Endothelial cell of umbilical vein (primary cell): ENCODE measurements around the gene PRCC. TPM values are rescaled to one million over a fixed set of nuclear protein-coding genes. Genes with fewer than 3 reads are reported as not detected.

Experiments
- BruUV-seq: library from RNA; stranded (reverse); fragments of 400-500 nt; replicated peaks from 2 replicates; lab custom pipeline; 2021; lab: Mats Ljungman, UMichigan
- CTCF ChIA-PET: fragments of 300-600, 350-600 bp; sonication (Branson Sonifier 250); formaldehyde crosslinking; loops from one replicate; lab custom pipeline; 2021; ENCODE audit warnings: antibody characterized with exemption, inconsistent platforms; lab: Charles Lee
- POLR2A ChIA-PET: fragments of 300-600, 350-600 bp; sonication (Branson Sonifier 250); formaldehyde crosslinking; loops from one replicate; lab custom pipeline; 2021; ENCODE audit warnings: antibody characterized with exemption, inconsistent platforms; lab: Charles Lee
- DNase-seq: peaks from one replicate; pipeline ENCODE4 v3.0.0-alpha.2; 2011; ENCODE audit warnings: low read depth, low spot score
- FAIRE-seq: peaks from 2 replicates; lab custom pipeline; 2011; peaks lifted over from hg19 to GRCh38; lab: Jason Lieb, UNC
- H2AFZ ChIP-seq: 2 replicates; pipeline ENCODE4 v1.6.0; 2012; ENCODE audit warnings: low read depth, low read length, control low read depth, inconsistent platforms
- H3K27ac ChIP-seq: 2 replicates; pipeline ENCODE4 v1.5.1; 2011; ENCODE audit warnings: low read depth, mild to moderate bottlenecking, control low read depth, low read length, moderate library complexity; ENCODE audit not compliant: insufficient read depth
- H3K27me3 ChIP-seq, 2 experiments: 2 replicates each; pipeline versions ENCODE4 v1.6.0 to v1.6.1; 2011; ENCODE audit warnings: low read length in 2 of 2, mixed read lengths in 1 of 2; ENCODE audit not compliant: control insufficient read depth in 2 of 2, insufficient read depth in 2 of 2
- H3K36me3 ChIP-seq, 2 experiments: 2 replicates in 1 of 2; 3 replicates in 1 of 2; pipeline ENCODE4 v1.5.1; 2011; ENCODE audit warnings: low read length in 2 of 2, mild to moderate bottlenecking in 1 of 2, moderate library complexity in 1 of 2; ENCODE audit not compliant: control insufficient read depth in 2 of 2, insufficient read depth in 2 of 2; ENCODE audit errors: extremely low read depth in 1 of 2
- H3K4me1 ChIP-seq: 3 replicates; pipeline ENCODE4 v1.5.1; 2011; ENCODE audit warnings: mild to moderate bottlenecking, low read length; ENCODE audit not compliant: control insufficient read depth, insufficient read depth; ENCODE audit errors: extremely low read depth
- H3K4me2 ChIP-seq: 2 replicates; pipeline ENCODE4 v1.6.1; 2011; ENCODE audit warnings: low read length, control low read depth, mixed read lengths; ENCODE audit not compliant: insufficient read depth
- H3K4me3 ChIP-seq, 3 experiments: fragments of 200-600 bp in 1 of 3; sonication (generic), shearing (Covaris generic) in 1 of 3; replicated peaks in 1 of 3; 2 replicates each; pipeline ENCODE4 v1.5.1; 2011 to 2016; ENCODE audit warnings: control low read depth in 3 of 3, low read length in 3 of 3, mild to moderate bottlenecking in 2 of 3, inconsistent platforms in 1 of 3, low read depth in 1 of 3, moderate library complexity in 1 of 3; ENCODE audit not compliant: insufficient read depth in 1 of 3
- H3K79me2 ChIP-seq: 2 replicates; pipeline ENCODE4 v1.6.0; 2012; ENCODE audit warnings: low read length, inconsistent platforms; ENCODE audit not compliant: control insufficient read depth, insufficient read depth
- H3K9ac ChIP-seq: replicated peaks from 2 replicates; pipeline ENCODE3; 2011; ENCODE audit warnings: low read length, control low read depth; ENCODE audit not compliant: insufficient read depth; ENCODE audit errors: extremely low read depth
- H3K9me1 ChIP-seq: replicated peaks from 3 replicates; pipeline ENCODE4 v1.6.0; 2011; ENCODE audit warnings: mild to moderate bottlenecking, low read length; ENCODE audit not compliant: control insufficient read depth, insufficient read depth; ENCODE audit errors: extremely low read depth
- H3K9me3 ChIP-seq: replicated peaks from 2 replicates; pipeline ENCODE4 v1.5.1; 2012; ENCODE audit warnings: low read length, inconsistent platforms; ENCODE audit not compliant: control insufficient read depth, insufficient read depth
- H4K20me1 ChIP-seq: replicated peaks from 2 replicates; pipeline ENCODE3; 2011; ENCODE audit warnings: mild to moderate bottlenecking, low read length; ENCODE audit not compliant: control insufficient read depth, insufficient read depth; ENCODE audit errors: extremely low read depth
- EZH2 ChIP-seq: IDR thresholded peaks from 2 replicates; pipeline ENCODE4 v1.6.1; 2012; ENCODE audit warnings: borderline replicate concordance, low read depth, mild to moderate bottlenecking, moderate library complexity, low read length, inconsistent platforms; ENCODE audit not compliant: severe bottlenecking
- FOS ChIP-seq: IDR thresholded peaks from 2 replicates; pipeline ENCODE4 v1.6.1; 2011; ENCODE audit warnings: mild to moderate bottlenecking, low read length, moderate library complexity, borderline replicate concordance; ENCODE audit not compliant: insufficient read depth
- GATA2 ChIP-seq: IDR thresholded peaks from 2 replicates; pipeline ENCODE4 v1.7.0; 2011; ENCODE audit warnings: low read depth, mild to moderate bottlenecking, moderate library complexity, mixed read lengths, low read length; ENCODE audit not compliant: insufficient read length, insufficient read depth
- JUN ChIP-seq: IDR thresholded peaks from 2 replicates; pipeline ENCODE4 v1.6.1; 2011; ENCODE audit warnings: borderline replicate concordance, low read depth; ENCODE audit not compliant: insufficient read length, insufficient read depth
- MYC ChIP-seq: IDR thresholded peaks from one replicate; pipeline ENCODE4 v1.6.1; 2011; ENCODE audit warnings: mild to moderate bottlenecking, low read depth, low read length
- POLR2A ChIP-seq: IDR thresholded peaks from 2 replicates; pipeline ENCODE4 v1.6.1; 2012; ENCODE audit warnings: low read depth, mild to moderate bottlenecking, control low read depth, low read length
- POLR2AphosphoS5 ChIP-seq: IDR thresholded peaks from 2 replicates; pipeline ENCODE4 v1.6.1; 2012; ENCODE audit warnings: low read depth, mild to moderate bottlenecking, control low read depth, low read length, moderate library complexity; ENCODE audit not compliant: insufficient read depth
- dilution Hi-C: fragments of 300-500 bp; cut with MboI; formaldehyde crosslinking; loops from one replicate; pipeline ENCODE4 v1.15.0; 2019; ENCODE audit warnings: low sequenced_read_pairs; ENCODE audit not compliant: extremely low pct_ligation_motif_present
- intact Hi-C: fragments of 100-400 bp; cut with micrococcal nuclease; formaldehyde crosslinking; loops from one replicate; pipeline ENCODE4 v1.10.0; 2022
- polyA plus RNA-seq, 4 experiments: library from polyadenylated mRNA; depleted of rRNA in 3 of 4; stranded (reverse) in 3 of 4; unstranded in 1 of 4; fragments of >200 nt; gene quantifications; 2 replicates each; pipeline versions ENCODE4 v1.2.1 to v1.2.3, GENCODE V29; 2011 to 2012; ENCODE audit warnings: missing spikeins in 1 of 4
- total RNA-seq: library from RNA; stranded (reverse); gene quantifications from 2 replicates; pipeline ENCODE4 v1.2.3, GENCODE V29; 2021
- TF ChIP-seq, protein P1 (sequence below): IDR thresholded peaks from 2 replicates; pipeline ENCODE4 v1.6.1; 2011; ENCODE audit not compliant: insufficient read depth, insufficient read length
- TF ChIP-seq, protein P2 (sequence below), 2 donors: IDR thresholded peaks; 1 replicate in 1 of 2; 2 replicates in 1 of 2; pipeline ENCODE4 v1.5.1; 2011; ENCODE audit warnings: low read length in 2 of 2, mild to moderate bottlenecking in 2 of 2, moderate library complexity in 2 of 2, control low read depth in 1 of 2, inconsistent platforms in 1 of 2, low read depth in 1 of 2; ENCODE audit not compliant: insufficient read depth in 1 of 2; ENCODE audit errors: extremely low read depth in 1 of 2

The PRCC gene
- total and polyA plus RNA-seq, 2 donors (not counting 3 experiments of a cell fraction or from before 2014, with no cell fraction given), result 71.5 to 77.4 TPM

DNA sequence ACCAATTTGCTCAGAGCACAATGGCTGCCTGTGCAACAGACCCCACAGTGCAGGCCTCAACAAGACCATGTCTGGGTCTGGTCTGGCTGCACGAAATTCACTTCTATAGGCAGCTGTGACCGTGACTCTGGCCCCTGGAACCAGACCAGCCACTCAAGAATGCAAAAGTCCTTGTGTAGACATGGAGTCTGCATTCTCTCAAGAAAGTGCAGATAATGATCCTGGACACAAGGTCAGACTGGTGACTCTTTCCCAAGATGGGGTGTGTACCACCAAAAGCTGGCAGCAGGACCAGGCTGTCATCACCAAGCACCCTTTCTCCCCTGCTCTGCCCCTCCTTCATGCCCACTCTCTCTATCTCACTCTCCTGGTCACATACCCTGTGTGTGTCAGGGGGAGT, 46.2 kb upstream of the PRCC start:
- peaks cover 34% of the 10 kb centered on the region for H3K79me2 ChIP-seq
- no TSS peak for BruUV-seq
- FAIRE-seq, result no peak

More for the DNA sequence above, 46.2 kb upstream of the PRCC start:
- H4K20me1 ChIP-seq, result peaks cover 4% of the 10 kb centered on the region
- no peak overlapping the region for H3K4me3 ChIP-seq
- H3K27me3 ChIP-seq, result no peaks in the 10 kb centered on the region
- no peaks in the 10 kb centered on the region for H3K9me1 ChIP-seq
- H3K9me3 ChIP-seq, result no peaks in the 10 kb centered on the region
- dilution Hi-C loops (no loop called here), intact Hi-C loops (no loop called here)
- no peak overlapping the region for H3K9ac ChIP-seq
- DNase-seq, result no peak
- H3K36me3 ChIP-seq, result peaks cover 10 to 23% of the 10 kb centered on the region in 2 experiments
- H3K4me2 ChIP-seq, result no peak overlapping the region
- ChIA-PET POLR2A (no interaction called here), CTCF (interaction anchor here (0.8 to 11.2 kb wide), 7 partner anchors 14 to 142 kb away, joined by 3 to 138 read pairs (median 3); partner anchors contain the start of gene NTRK1)
- peaks cover 12% of the 10 kb centered on the region for H3K4me1 ChIP-seq
- H2AFZ ChIP-seq, result no peak overlapping the region
- H3K27ac ChIP-seq, result no peak overlapping the region
- no peak for TF ChIP-seq POLR2AphosphoS5
- TF ChIP-seq EZH2, result no peak
- no peak for TF ChIP-seq FOS
- TF ChIP-seq POLR2A, result no peak
- TF ChIP-seq JUN, result no peak
- TF ChIP-seq MYC, result no peak
- TF ChIP-seq, protein P1, sequence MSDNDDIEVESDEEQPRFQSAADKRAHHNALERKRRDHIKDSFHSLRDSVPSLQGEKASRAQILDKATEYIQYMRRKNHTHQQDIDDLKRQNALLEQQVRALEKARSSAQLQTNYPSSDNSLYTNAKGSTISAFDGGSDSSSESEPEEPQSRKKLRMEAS, result no peak
- TF ChIP-seq, protein P2, sequence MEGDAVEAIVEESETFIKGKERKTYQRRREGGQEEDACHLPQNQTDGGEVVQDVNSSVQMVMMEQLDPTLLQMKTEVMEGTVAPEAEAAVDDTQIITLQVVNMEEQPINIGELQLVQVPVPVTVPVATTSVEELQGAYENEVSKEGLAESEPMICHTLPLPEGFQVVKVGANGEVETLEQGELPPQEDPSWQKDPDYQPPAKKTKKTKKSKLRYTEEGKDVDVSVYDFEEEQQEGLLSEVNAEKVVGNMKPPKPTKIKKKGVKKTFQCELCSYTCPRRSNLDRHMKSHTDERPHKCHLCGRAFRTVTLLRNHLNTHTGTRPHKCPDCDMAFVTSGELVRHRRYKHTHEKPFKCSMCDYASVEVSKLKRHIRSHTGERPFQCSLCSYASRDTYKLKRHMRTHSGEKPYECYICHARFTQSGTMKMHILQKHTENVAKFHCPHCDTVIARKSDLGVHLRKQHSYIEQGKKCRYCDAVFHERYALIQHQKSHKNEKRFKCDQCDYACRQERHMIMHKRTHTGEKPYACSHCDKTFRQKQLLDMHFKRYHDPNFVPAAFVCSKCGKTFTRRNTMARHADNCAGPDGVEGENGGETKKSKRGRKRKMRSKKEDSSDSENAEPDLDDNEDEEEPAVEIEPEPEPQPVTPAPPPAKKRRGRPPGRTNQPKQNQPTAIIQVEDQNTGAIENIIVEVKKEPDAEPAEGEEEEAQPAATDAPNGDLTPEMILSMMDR (IDR thresholded peaks at IDR 0.05; ENCODE audit: extremely low read depth in 1 of 2, insufficient read depth in 1 of 2, low read depth in 1 of 2, low read length in 2 of 2), result no peak
- TF ChIP-seq GATA2, result no peak
